Ovary (tissue), 3 donors: ENCODE results near the gene SFTPA1.

Experiments used
- EP300 ChIP-seq: sonication (generic); formaldehyde crosslinking; IDR thresholded peaks from one replicate; pipeline ENCODE4 v1.6.1; 2017; ENCODE audit warnings: antibody characterized with exemption
- POLR2A ChIP-seq: fragments of 450-650 bp; IDR thresholded peaks from one replicate; pipeline ENCODE4 v1.6.1; 2017; ENCODE audit warnings: antibody characterized with exemption, mild to moderate bottlenecking, moderate library complexity
- TF ChIP-seq, protein P1 (sequence below), 3 donors: fragments of 450-650 bp in 2 of 3; fragments of 200-600 bp in 1 of 3; IDR thresholded peaks; one replicate each; pipeline versions ENCODE4 v1.5.1 to v1.8.0; 2016 to 2022; ENCODE audit warnings: antibody characterized with exemption in 3 of 3, mild to moderate bottlenecking in 1 of 3
- donor health status: DM: no; HTN: no; CAD: no.

DNA sequence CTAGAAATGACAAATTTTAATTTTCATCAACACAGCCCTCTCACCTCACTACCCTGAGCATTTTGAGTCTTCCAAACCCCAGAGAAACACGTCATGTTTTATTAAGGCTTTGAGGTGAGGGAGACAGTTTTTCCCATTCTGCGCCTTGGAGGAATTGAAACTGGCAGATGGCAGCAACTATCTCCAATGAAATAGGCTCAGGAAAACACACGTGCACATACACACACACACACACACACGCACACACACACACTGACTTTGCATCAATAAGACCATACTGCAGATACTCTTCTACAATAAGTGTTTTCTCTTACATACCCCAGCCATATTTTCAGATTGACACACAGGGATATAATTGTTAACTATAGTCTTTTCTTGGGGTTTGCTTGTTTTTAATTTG, 47.3 kb upstream of the SFTPA1 start:
- TF ChIP-seq, protein P1, sequence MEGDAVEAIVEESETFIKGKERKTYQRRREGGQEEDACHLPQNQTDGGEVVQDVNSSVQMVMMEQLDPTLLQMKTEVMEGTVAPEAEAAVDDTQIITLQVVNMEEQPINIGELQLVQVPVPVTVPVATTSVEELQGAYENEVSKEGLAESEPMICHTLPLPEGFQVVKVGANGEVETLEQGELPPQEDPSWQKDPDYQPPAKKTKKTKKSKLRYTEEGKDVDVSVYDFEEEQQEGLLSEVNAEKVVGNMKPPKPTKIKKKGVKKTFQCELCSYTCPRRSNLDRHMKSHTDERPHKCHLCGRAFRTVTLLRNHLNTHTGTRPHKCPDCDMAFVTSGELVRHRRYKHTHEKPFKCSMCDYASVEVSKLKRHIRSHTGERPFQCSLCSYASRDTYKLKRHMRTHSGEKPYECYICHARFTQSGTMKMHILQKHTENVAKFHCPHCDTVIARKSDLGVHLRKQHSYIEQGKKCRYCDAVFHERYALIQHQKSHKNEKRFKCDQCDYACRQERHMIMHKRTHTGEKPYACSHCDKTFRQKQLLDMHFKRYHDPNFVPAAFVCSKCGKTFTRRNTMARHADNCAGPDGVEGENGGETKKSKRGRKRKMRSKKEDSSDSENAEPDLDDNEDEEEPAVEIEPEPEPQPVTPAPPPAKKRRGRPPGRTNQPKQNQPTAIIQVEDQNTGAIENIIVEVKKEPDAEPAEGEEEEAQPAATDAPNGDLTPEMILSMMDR (IDR thresholded peaks at IDR 0.05) = no peak
- TF ChIP-seq POLR2A (no peak), EP300 (no peak)
